C4-2B (cell line): ENCODE data around the gene TSEN54.

Experiments used
- ZFX ChIP-seq: fragments of 450-650 bp; IDR thresholded peaks from 2 replicates; pipeline ENCODE4 v1.6.1; 2017
- TF ChIP-seq, protein P1 (sequence below): fragments of 450-650 bp; conservative IDR thresholded peaks from 2 replicates; pipeline ENCODE4 v1.5.1; 2017; ENCODE audit warnings: mild to moderate bottlenecking

DNA sequence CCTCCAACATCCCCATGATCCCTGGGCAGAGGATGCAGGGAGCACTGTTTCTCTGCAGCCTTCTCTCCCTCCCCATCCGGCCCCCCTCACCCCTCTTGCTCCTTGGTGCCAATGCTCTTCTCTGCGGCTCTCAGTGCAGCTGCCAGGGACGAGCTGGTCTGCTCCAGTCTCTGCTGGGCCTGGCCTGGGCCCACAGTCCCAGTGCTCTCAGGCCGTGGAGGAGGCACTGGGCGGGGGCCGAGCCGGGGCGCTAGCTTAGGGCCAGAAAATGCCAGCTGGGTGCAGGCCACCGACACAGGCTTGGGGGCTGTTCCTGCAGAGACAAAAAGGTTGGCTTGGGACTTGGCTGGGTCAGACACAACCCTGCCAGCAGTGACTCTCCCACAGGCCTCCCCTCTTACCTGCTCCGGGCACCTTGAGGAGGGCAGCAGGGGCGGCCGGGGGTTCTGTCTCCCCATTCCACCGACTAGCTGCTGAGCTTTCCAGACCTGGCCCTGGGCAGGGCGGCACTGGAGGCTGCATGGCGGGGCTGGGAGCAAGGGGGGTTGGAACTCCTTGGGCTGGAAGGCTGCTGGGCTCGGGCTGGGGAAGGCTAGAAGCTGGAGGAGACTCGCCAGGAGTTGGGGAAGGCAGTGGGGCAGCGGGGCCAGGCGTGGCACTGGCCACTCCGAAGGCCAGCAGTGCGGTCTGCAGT, 14.8 kb upstream of the TSEN54 start:
- TF ChIP-seq, protein P1, sequence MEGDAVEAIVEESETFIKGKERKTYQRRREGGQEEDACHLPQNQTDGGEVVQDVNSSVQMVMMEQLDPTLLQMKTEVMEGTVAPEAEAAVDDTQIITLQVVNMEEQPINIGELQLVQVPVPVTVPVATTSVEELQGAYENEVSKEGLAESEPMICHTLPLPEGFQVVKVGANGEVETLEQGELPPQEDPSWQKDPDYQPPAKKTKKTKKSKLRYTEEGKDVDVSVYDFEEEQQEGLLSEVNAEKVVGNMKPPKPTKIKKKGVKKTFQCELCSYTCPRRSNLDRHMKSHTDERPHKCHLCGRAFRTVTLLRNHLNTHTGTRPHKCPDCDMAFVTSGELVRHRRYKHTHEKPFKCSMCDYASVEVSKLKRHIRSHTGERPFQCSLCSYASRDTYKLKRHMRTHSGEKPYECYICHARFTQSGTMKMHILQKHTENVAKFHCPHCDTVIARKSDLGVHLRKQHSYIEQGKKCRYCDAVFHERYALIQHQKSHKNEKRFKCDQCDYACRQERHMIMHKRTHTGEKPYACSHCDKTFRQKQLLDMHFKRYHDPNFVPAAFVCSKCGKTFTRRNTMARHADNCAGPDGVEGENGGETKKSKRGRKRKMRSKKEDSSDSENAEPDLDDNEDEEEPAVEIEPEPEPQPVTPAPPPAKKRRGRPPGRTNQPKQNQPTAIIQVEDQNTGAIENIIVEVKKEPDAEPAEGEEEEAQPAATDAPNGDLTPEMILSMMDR: no peak
- no peak for TF ChIP-seq ZFX
